HEK293T (cell line): ENCODE results near the gene CPHXL2.

Source experiments
- BHLHE40 ChIP-seq: fragments of 450-650 bp; IDR thresholded peaks from 2 replicates; pipeline ENCODE4 v1.6.1; 2016; ENCODE audit warnings: mild to moderate bottlenecking, moderate library complexity, borderline replicate concordance
- CTBP1 ChIP-seq: fragments of 450-650 bp; IDR thresholded peaks from 2 replicates; pipeline ENCODE4 v1.6.1; 2016; ENCODE audit warnings: borderline replicate concordance
- ELF4 ChIP-seq: fragments of 450-650 bp; IDR thresholded peaks from 2 replicates; pipeline ENCODE4 v1.6.1; 2017; ENCODE audit warnings: antibody characterized with exemption
- FOXA1 ChIP-seq: fragments of 450-650 bp; IDR thresholded peaks from 2 replicates; pipeline ENCODE4 v1.6.1; 2016; ENCODE audit warnings: mild to moderate bottlenecking
- FOXK2 ChIP-seq: fragments of 450-650 bp; IDR thresholded peaks from 2 replicates; pipeline ENCODE4 v1.6.1; 2016; ENCODE audit warnings: mild to moderate bottlenecking
- FOXM1 ChIP-seq: fragments of 450-650 bp; IDR thresholded peaks from 2 replicates; pipeline ENCODE4 v1.6.1; 2017; ENCODE audit warnings: mild to moderate bottlenecking, borderline replicate concordance
- LEF1 ChIP-seq: fragments of 450-650 bp; IDR thresholded peaks from 2 replicates; pipeline ENCODE4 v1.6.1; 2017; ENCODE audit warnings: mild to moderate bottlenecking, borderline replicate concordance
- SP1 ChIP-seq: fragments of 450-650 bp; IDR thresholded peaks from 2 replicates; pipeline ENCODE4 v1.6.1; 2017
- SUZ12 ChIP-seq: fragments of 450-650 bp; IDR thresholded peaks from 2 replicates; pipeline ENCODE4 v1.6.1; 2016; ENCODE audit warnings: mild to moderate bottlenecking
- TARDBP ChIP-seq: fragments of 450-650 bp; IDR thresholded peaks from 2 replicates; pipeline ENCODE4 v1.6.1; 2016
- ZNF384 ChIP-seq: fragments of 450-650 bp; IDR thresholded peaks from 2 replicates; pipeline ENCODE4 v1.6.1; 2016
- TF ChIP-seq, protein P1 (sequence below): fragments of 450-650 bp; IDR thresholded peaks from 2 replicates; pipeline ENCODE4 v1.6.1; 2016

DNA sequence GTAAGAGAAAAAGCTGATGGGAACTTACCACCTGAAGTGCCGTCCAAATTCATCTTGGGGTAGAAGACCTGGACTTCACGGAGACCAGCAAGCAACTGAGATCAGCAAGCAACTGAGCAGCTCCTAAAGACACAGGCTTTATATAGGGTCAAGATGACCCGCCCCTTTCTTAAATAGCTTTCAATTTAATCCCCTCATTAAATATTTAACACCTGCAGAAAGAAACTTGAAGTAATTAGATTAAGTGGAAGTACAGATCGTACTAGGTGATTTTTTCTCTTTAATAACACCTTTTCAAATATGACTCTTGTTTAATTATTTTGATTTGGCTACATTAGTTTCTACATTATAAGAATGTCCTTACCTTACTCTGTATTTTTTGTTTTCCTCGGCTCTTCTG is 49.6 kb upstream of the CPHXL2 start, which contains the start of gene CPHXL:
- TF ChIP-seq, protein P1, sequence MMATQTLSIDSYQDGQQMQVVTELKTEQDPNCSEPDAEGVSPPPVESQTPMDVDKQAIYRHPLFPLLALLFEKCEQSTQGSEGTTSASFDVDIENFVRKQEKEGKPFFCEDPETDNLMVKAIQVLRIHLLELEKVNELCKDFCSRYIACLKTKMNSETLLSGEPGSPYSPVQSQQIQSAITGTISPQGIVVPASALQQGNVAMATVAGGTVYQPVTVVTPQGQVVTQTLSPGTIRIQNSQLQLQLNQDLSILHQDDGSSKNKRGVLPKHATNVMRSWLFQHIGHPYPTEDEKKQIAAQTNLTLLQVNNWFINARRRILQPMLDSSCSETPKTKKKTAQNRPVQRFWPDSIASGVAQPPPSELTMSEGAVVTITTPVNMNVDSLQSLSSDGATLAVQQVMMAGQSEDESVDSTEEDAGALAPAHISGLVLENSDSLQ, result no peak
- TF ChIP-seq BHLHE40, result no peak
- no peak for TF ChIP-seq ZNF384
- TF ChIP-seq FOXK2, result no peak
- TF ChIP-seq SP1, result no peak
- no peak for TF ChIP-seq SUZ12
- no peak for TF ChIP-seq FOXM1
- TF ChIP-seq TARDBP, result no peak
- no peak for TF ChIP-seq CTBP1
- no peak for TF ChIP-seq LEF1
- no peak for TF ChIP-seq FOXA1
- TF ChIP-seq ELF4, result no peak
